SU-DHL-6 (cell line): Measurements from ENCODE around the gene ARHGAP1.

Experiments
- H2AFZ ChIP-seq: fragments of 200-600 bp; sonication (generic); 2 replicates; pipeline ENCODE4 v1.6.1; 2014; ENCODE audit warnings: low read depth, mild to moderate bottlenecking, moderate library complexity, mixed read lengths, antibody characterized with exemption, low read length; ENCODE audit not compliant: severe bottlenecking
- H3F3A ChIP-seq: fragments of 200-600 bp; shearing (Covaris generic); 2 replicates; pipeline ENCODE4 v1.6.0; 2016; ENCODE audit warnings: antibody characterized with exemption, mild to moderate bottlenecking; ENCODE audit not compliant: insufficient read depth
- H3K27ac ChIP-seq: fragments of 200-600 bp; sonication (generic); 2 replicates; pipeline ENCODE4 v1.5.1; 2016; ENCODE audit warnings: low read depth, mild to moderate bottlenecking, low read length, moderate library complexity, mixed read lengths
- H3K27me3 ChIP-seq: fragments of 200-600 bp; sonication (generic), shearing (Covaris generic); 2 replicates; pipeline ENCODE4 v1.6.0; 2014; ENCODE audit warnings: mild to moderate bottlenecking, low read length
- H3K36me3 ChIP-seq: fragments of 200-600 bp; sonication (generic); 2 replicates; pipeline ENCODE4 v1.6.1; 2014; ENCODE audit warnings: mild to moderate bottlenecking, low read length, mixed read lengths
- H3K4me2 ChIP-seq: fragments of 300-600, 200-600 bp; shearing (Covaris generic), sonication (generic); 2 replicates; pipeline ENCODE4 v1.6.0; 2014; ENCODE audit warnings: low read length, low read depth, mild to moderate bottlenecking; ENCODE audit not compliant: poor library complexity, severe bottlenecking
- H3K4me3 ChIP-seq: fragments of 200-600 bp; sonication (generic); 2 replicates; pipeline ENCODE4 v1.5.1; 2014; ENCODE audit warnings: antibody characterized with exemption, low read length, mild to moderate bottlenecking, mixed read lengths; ENCODE audit not compliant: insufficient read depth, poor library complexity, severe bottlenecking
- H3K79me2 ChIP-seq: fragments of 200-600 bp; sonication (generic); 2 replicates; pipeline ENCODE4 v1.6.1; 2014; ENCODE audit warnings: mild to moderate bottlenecking, low read length, moderate library complexity; ENCODE audit not compliant: insufficient read depth
- H3K9ac ChIP-seq: fragments of 200-600 bp; sonication (generic); 2 replicates; pipeline ENCODE4 v1.7.0; 2014; ENCODE audit warnings: mild to moderate bottlenecking, low read length
- H3K9me2 ChIP-seq: fragments of 200-600 bp; sonication (generic); replicated peaks from 2 replicates; pipeline ENCODE4 v1.6.1; 2014; ENCODE audit warnings: low read length; ENCODE audit not compliant: insufficient read depth
- H3K9me3 ChIP-seq: fragments of 200-600 bp; sonication (generic); 2 replicates; pipeline ENCODE4 v1.6.1; 2014; ENCODE audit warnings: low read length, mixed read lengths; ENCODE audit not compliant: insufficient read depth
- H4K20me1 ChIP-seq: fragments of 200-600 bp; sonication (generic); 2 replicates; pipeline ENCODE4 v1.6.1; 2014; ENCODE audit warnings: low read depth, mild to moderate bottlenecking, antibody characterized with exemption, low read length, moderate library complexity, mixed read lengths
- CTCF ChIP-seq: fragments of 200-600 bp; sonication (generic); IDR thresholded peaks from one replicate; pipeline ENCODE4 v1.5.1; 2017; ENCODE audit warnings: antibody characterized with exemption, mild to moderate bottlenecking, low read length, moderate library complexity; ENCODE audit not compliant: insufficient read depth, poor library complexity, severe bottlenecking
- EZH2phosphoT487 ChIP-seq: fragments of 200-600 bp; sonication (generic), shearing (Covaris generic); conservative IDR thresholded peaks from 2 replicates; pipeline ENCODE4 v1.6.1; 2018; ENCODE audit warnings: mild to moderate bottlenecking, antibody characterized with exemption, low read length, moderate library complexity, mixed read lengths

The ARHGAP1 gene

GRCh38 chr11:46726206-46726862 is 25.9 kb upstream of the ARHGAP1 start:
- H3K9ac ChIP-seq, result no peak overlapping the region
- H3K4me3 ChIP-seq, result no peak overlapping the region
- no peaks in the 10 kb centered on the region for H3K36me3 ChIP-seq
- no peak overlapping the region for H2AFZ ChIP-seq
- no peaks in the 10 kb centered on the region for H3K9me2 ChIP-seq
- no peak overlapping the region for H3K27ac ChIP-seq
- no peaks in the 10 kb centered on the region for H3F3A ChIP-seq
- H3K4me2 ChIP-seq, result no peak overlapping the region
- no peaks in the 10 kb centered on the region for H3K9me3 ChIP-seq
- H3K79me2 ChIP-seq, result no peaks in the 10 kb centered on the region
- TF ChIP-seq CTCF, result no peak
- TF ChIP-seq EZH2phosphoT487, result no peak
- no peaks in the 10 kb centered on the region for H4K20me1 ChIP-seq
- no peaks in the 10 kb centered on the region for H3K27me3 ChIP-seq

GRCh38 chr11:46725338-46726205 is 25.2 kb upstream of the ARHGAP1 start:
- H3F3A ChIP-seq, result no peaks in the 10 kb centered on the region
- no peaks in the 10 kb centered on the region for H3K9me2 ChIP-seq
- H3K4me2 ChIP-seq, result no peak overlapping the region
- no peak overlapping the region for H3K4me3 ChIP-seq
- H3K9ac ChIP-seq, result no peak overlapping the region
- no peaks in the 10 kb centered on the region for H3K79me2 ChIP-seq
- no peaks in the 10 kb centered on the region for H3K36me3 ChIP-seq
- H3K27ac ChIP-seq, result no peak overlapping the region
- no peaks in the 10 kb centered on the region for H3K27me3 ChIP-seq
- no peaks in the 10 kb centered on the region for H3K9me3 ChIP-seq
- no peak overlapping the region for H2AFZ ChIP-seq
- TF ChIP-seq EZH2phosphoT487, result no peak
- TF ChIP-seq CTCF, result no peak
- no peaks in the 10 kb centered on the region for H4K20me1 ChIP-seq

- Histone ChIP-seq H3K4me3 (no peak overlapping the region), H3K9me3 (no peaks in the 10 kb centered on the region), H4K20me1 (no peaks in the 10 kb centered on the region), H3K27ac (no peak overlapping the region), H2AFZ (no peak overlapping the region), H3K27me3 (no peaks in the 10 kb centered on the region), H3K9me2 (no peaks in the 10 kb centered on the region), H3K4me2 (no peak overlapping the region), H3K79me2 (no peaks in the 10 kb centered on the region), H3K9ac (no peak overlapping the region), H3F3A (no peaks in the 10 kb centered on the region), H3K36me3 (no peaks in the 10 kb centered on the region)
- no peak for TF ChIP-seq CTCF
- no peak for TF ChIP-seq EZH2phosphoT487
These were observed 23.7 kb upstream of the ARHGAP1 start for GRCh38 chr11:46724088-46724487.
